ENCODE results near the gene DEPDC7. TPM values are rescaled to one million over a fixed set of nuclear protein-coding genes. Genes with fewer than 3 reads are reported as not detected.

Gene DEPDC7
- total RNA-seq, 1 donor from 2014 or later: 1.7 TPM

- no peaks in the 10 kb centered on the region for H3K4me1 Mint-ChIP-seq (ENCODE audit: low read depth)
- H3K4me3 Mint-ChIP-seq (ENCODE audit: low read depth): no peak overlapping the region
- no peak overlapping the region for H3K27ac Mint-ChIP-seq
- peaks cover 33% of the 10 kb centered on the region for H3K36me3 Mint-ChIP-seq (ENCODE audit: insufficient read depth)
- no peaks in the 10 kb centered on the region for H3K9me3 Mint-ChIP-seq (ENCODE audit: low read depth)
- DNase-seq (ENCODE audit: low spot score, unreplicated experiment): no peak
- no peaks in the 10 kb centered on the region for H3K27me3 Mint-ChIP-seq
- TF ChIP-seq CTCF (IDR thresholded peaks at IDR 0.05; ENCODE audit: unreplicated experiment): no peak
Observed at GRCh38 chr11:33072465-33072864, 56.8 kb downstream of the DEPDC7 start.

Other genes with a start within 250 kb of the DEPDC7 start
- gene CCDC73, start 221.2 kb upstream of the DEPDC7 start, total RNA-seq: not detected in 2 replicates
- gene PRRG4, start 186.0 kb upstream of the DEPDC7 start, total RNA-seq: 0.67 and 0.75 TPM in 2 replicates
- 38.9 and 48.4 TPM in 2 replicates for gene QSER1, start 123.1 kb upstream of the DEPDC7 start, total RNA-seq
- gene TCP11L1, start 23.7 kb downstream of the DEPDC7 start, total RNA-seq: 19.9 and 20.2 TPM in 2 replicates
- 43.5 and 48.1 TPM in 2 replicates for gene CSTF3, start 145.6 kb downstream of the DEPDC7 start, total RNA-seq
- gene HIPK3, start 241.5 kb downstream of the DEPDC7 start, total RNA-seq: 65.4 and 66.2 TPM in 2 replicates

Measured in progenitor cell of endocrine pancreas (in vitro differentiated cells).